Testis (tissue), 3 donors: ENCODE measurements around the gene ARFRP1. TPM values are rescaled to one million over a fixed set of nuclear protein-coding genes. Genes with fewer than 3 reads are reported as not detected.
A peak's percentile ranks its signal among the peaks of the same experiment; 100 is the strongest.

ENCODE experiments used
- DNase-seq: peaks from one replicate; pipeline ENCODE4 v3.0.0-alpha.2; 2019
- H3K27ac ChIP-seq, 2 donors: fragments of 200-600 bp; sonication (generic); one replicate each; pipeline ENCODE4 v1.5.1; 2019
- H3K27me3 ChIP-seq: fragments of 200-600 bp; sonication (generic); one replicate; pipeline ENCODE4 v1.5.1; 2019
- H3K36me3 ChIP-seq: fragments of 200-600 bp; sonication (generic); one replicate; pipeline ENCODE4 v1.5.1; 2017; ENCODE audit warnings: low read depth; ENCODE audit errors: missing control alignments
- H3K4me1 ChIP-seq: fragments of 200-600 bp; sonication (generic); one replicate; pipeline ENCODE4 v1.5.1; 2019
- H3K4me3 ChIP-seq, 2 donors: fragments of 200-600 bp; sonication (generic); one replicate each; pipeline ENCODE4 v1.5.1; 2017 to 2019
- H3K9me3 ChIP-seq: fragments of 200-600 bp; sonication (generic); one replicate; pipeline ENCODE4 v1.5.1; 2017
- POLR2A ChIP-seq: fragments of 450-650 bp; IDR thresholded peaks from one replicate; pipeline ENCODE4 v1.6.1; 2017; ENCODE audit warnings: antibody characterized with exemption, mild to moderate bottlenecking, moderate library complexity
- WGBS, 2 donors: methylation state at CpG; one replicate each; pipeline ENCODE4 v1.1.5; 2018; 5-methylcytosine and 5-hydroxymethylcytosine counted together
- intact Hi-C: fragments of 100-400 bp; cut with DNase I; formaldehyde crosslinking; loops from one replicate; pipeline ENCODE4 v1.15.1; 2023; ENCODE audit warnings: low total_unique reads
- polyA plus RNA-seq: library from polyadenylated mRNA; stranded (reverse); fragments of 350-450 nt; fragmentation: Illumina TruSeq; extraction: RNeasy Lipid Tissue Mini Kit (QIAGEN cat#74804); gene quantifications from one replicate; pipeline ENCODE4 v1.2.3, GENCODE V29; 2014; ENCODE audit warnings: low read depth, low replicate concordance; ENCODE audit not compliant: insufficient read depth
- total RNA-seq, 2 donors: library from RNA; depleted of rRNA; stranded (reverse); fragments of >200 nt; gene quantifications; one replicate each; pipeline ENCODE4 v1.2.3, GENCODE V29; 2016
- TF ChIP-seq, protein P1 (sequence below), 3 experiments: fragments of 450-650 bp in 2 of 3; fragments of 200-600 bp in 1 of 3; sonication (generic) in 1 of 3; IDR thresholded peaks; one replicate each; pipeline ENCODE4 v1.5.1; 2016 to 2019; ENCODE audit warnings: antibody characterized with exemption in 3 of 3, mild to moderate bottlenecking in 2 of 3, moderate library complexity in 1 of 3

ARFRP1 gene
- total and polyA plus RNA-seq, 3 donors from 2014 or later = 37.8 to 55.6 (median 55.4) TPM

DNA sequence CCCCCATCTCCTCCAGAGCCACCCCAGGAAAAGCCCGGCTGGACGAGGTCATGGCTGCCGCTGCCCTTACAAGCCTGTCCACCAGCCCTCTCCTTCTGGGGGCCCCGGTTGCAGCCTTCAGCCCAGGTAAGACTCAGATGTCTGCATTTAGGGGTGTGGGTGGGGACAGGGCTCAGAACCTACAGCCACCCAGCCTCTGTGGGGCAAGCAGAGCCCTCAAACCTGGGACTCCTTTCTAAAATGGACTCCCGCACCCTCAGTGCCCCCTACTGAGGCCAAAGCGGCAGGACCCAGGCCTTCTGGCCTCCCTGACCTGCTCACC is 33.5 kb upstream of the ARFRP1 start:
- DNase-seq = no peak
- TF ChIP-seq, protein P1, sequence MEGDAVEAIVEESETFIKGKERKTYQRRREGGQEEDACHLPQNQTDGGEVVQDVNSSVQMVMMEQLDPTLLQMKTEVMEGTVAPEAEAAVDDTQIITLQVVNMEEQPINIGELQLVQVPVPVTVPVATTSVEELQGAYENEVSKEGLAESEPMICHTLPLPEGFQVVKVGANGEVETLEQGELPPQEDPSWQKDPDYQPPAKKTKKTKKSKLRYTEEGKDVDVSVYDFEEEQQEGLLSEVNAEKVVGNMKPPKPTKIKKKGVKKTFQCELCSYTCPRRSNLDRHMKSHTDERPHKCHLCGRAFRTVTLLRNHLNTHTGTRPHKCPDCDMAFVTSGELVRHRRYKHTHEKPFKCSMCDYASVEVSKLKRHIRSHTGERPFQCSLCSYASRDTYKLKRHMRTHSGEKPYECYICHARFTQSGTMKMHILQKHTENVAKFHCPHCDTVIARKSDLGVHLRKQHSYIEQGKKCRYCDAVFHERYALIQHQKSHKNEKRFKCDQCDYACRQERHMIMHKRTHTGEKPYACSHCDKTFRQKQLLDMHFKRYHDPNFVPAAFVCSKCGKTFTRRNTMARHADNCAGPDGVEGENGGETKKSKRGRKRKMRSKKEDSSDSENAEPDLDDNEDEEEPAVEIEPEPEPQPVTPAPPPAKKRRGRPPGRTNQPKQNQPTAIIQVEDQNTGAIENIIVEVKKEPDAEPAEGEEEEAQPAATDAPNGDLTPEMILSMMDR (IDR thresholded peaks at IDR 0.05) = no peak
- TF ChIP-seq POLR2A = no peak
- peak overlapping the region; percentile 92 to 96 for H3K27ac ChIP-seq
- H3K9me3 ChIP-seq = no peaks in the 10 kb centered on the region
- no peaks in the 10 kb centered on the region for H3K36me3 ChIP-seq
- H3K27me3 ChIP-seq = no peaks in the 10 kb centered on the region
- H3K4me1 ChIP-seq = peaks cover 32% of the 10 kb centered on the region
- intact Hi-C loops = no loop called here
- 0 to 32% methylated on average over 1 to 6 of the region's 6 CpGs for WGBS, 2 donors
- H3K4me3 ChIP-seq = peak overlapping the region in 1 of 2 donors; percentile 85

- no peaks in the 10 kb centered on the region for H3K36me3 ChIP-seq
- peaks cover 32% of the 10 kb centered on the region for H3K4me1 ChIP-seq
- H3K9me3 ChIP-seq = no peaks in the 10 kb centered on the region
- WGBS, 2 donors = 1% methylated on average over 21 of the region's 29 CpGs; no CpG with 5 or more reads in 1 of the 2 donors
- peak overlapping the region; percentile 68 to 85 for H3K4me3 ChIP-seq
- intact Hi-C loops = no loop called here
- no peaks in the 10 kb centered on the region for H3K27me3 ChIP-seq
- DNase-seq = peak; percentile 93
- TF ChIP-seq, protein P1 (IDR thresholded peaks at IDR 0.05) = peak in 1 of 3 experiments; percentile 25
- no peak for TF ChIP-seq POLR2A
- peak overlapping the region; percentile 92 to 96 for H3K27ac ChIP-seq
These were observed 33.0 kb upstream of the ARFRP1 start for GRCh38 chr20:63740627-63741353.

DNA sequence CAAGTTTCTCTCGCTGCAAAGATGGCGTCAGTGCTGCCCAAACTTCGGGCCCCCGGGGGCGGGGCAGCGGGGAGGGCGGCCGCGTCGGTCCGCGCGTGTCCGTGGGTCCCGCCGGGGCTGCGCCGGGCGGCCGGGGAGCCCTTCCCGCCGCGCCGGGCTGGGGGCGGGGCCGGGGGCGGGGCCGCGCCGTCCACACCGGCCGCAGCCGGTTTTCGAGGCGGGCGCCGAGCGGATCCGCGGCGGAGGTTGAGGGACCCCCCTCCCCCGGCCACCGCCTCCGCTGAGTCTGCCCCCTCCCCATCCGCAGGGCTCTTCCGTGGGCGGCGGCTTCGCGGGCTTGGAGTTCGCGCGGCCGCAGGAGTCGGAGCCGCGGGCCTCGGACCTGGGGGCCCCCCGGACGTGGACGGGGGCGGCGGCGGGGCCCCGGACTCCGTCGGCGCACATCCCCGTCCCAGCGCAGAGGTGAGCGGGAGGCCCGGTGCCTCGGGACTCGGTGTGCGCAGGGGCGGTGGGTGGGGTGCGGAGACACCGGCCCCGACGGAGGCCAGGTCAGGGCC is 32.4 kb upstream of the ARFRP1 start:
- DNase-seq = no peak
- no peaks in the 10 kb centered on the region for H3K36me3 ChIP-seq
- intact Hi-C loops = no loop called here

DNA sequence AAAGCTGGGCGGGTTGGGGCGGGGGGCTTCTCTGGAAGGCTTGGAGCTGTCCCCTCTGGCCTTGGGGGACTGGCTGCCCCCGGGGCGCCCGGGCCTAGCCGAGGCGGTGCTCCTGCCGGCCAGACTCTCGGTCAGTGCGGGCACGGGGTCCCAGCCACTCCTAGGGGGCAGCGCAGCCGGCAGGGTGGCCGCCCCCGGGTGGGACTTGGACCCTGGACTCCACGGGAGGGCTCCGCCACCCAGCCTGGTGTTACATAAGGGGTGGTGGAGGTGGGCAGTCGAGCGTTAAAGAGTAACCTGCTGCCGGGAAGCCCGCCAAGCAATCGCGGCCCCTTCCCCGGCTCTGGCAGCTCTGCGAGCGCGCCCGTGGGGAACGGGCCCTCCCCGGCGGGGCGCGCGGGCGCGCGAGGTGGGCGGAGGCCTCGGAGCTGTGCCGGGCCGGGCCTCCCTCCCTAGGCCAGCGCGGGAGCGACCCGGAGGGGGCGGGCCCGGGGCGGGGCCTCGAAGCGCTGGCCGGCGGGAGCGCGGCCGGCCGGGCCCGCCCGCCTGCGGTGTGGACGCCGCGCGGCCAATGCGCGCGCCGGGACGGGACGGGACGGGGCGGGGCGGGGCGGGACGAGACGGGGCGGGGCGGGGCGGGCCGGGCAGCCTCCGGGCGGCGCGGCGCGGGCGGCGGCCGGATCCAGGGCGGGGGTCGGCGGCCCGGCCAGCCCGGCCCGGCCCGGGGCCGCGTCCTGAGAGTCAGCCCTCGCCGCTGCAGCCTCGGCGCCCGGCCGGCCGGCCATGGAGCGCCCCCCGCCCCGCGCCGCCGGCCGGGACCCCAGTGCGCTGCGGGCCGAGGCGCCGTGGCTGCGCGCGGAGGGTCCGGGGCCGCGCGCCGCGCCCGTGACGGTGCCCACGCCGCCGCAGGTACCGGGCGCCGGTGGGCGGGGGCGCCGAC is 31.6 kb upstream of the ARFRP1 start, which contains the start of gene SLC2A4RG:
Gene SLC2A4RG (plus strand): TSS at position 647 of the 940 bp plus-strand sequence. CDS start 137 bp downstream, at position 784.
- Histone ChIP-seq H3K9me3 (no peaks in the 10 kb centered on the region), H3K36me3 (no peaks in the 10 kb centered on the region), H3K4me3 (peak within 1 kb of the TSS; percentile 68 to 85), H3K27ac (peak within 1 kb of the TSS; percentile 92 to 96), H3K27me3 (no peaks in the 10 kb centered on the region), H3K4me1 (peaks cover 32% of the 10 kb centered on the region)
- DNase-seq = peak; percentile 78
- TF ChIP-seq, protein P1 (IDR thresholded peaks at IDR 0.05) = no peak
- TF ChIP-seq POLR2A = no peak
- WGBS, 2 donors = 2% methylated on average over 96 of the region's 136 CpGs; no CpG with 5 or more reads in 1 of the 2 donors
- intact Hi-C loops = no loop called here

More for the DNA sequence above, 32.4 kb upstream of the ARFRP1 start:
- Histone ChIP-seq H3K27me3 (no peaks in the 10 kb centered on the region), H3K27ac (peak overlapping the region; percentile 92 to 96), H3K4me3 (peak overlapping the region; percentile 68 to 85), H3K9me3 (no peaks in the 10 kb centered on the region), H3K4me1 (peaks cover 32% of the 10 kb centered on the region)
- WGBS, 2 donors = 2% methylated on average over 22 of the region's 80 CpGs; no CpG with 5 or more reads in 1 of the 2 donors
- TF ChIP-seq, protein P1 (IDR thresholded peaks at IDR 0.05) = no peak
- TF ChIP-seq POLR2A = no peak
